H1 (cell line): Measurements from ENCODE around the gene CACNA2D4. TPM values are rescaled to one million over a fixed set of nuclear protein-coding genes. Genes with fewer than 3 reads are reported as not detected.

Experiments
- CTCF ChIA-PET: fragments of 300-600 bp; sonication (Branson Sonifier 250); formaldehyde crosslinking; loops from one replicate; lab custom pipeline; 2021; ENCODE audit not compliant: partially characterized antibody; lab: Charles Lee
- POLR2A ChIA-PET: fragments of 300-600 bp; sonication (Branson Sonifier 250); formaldehyde crosslinking; loops from one replicate; lab custom pipeline; 2021; ENCODE audit warnings: inconsistent platforms; ENCODE audit not compliant: partially characterized antibody; lab: Charles Lee
- DNase-seq, 2 experiments: peaks; one replicate each; pipeline versions ENCODE4 v3.0.0 to v3.0.0-alpha.2; 2010 to 2022; ENCODE audit warnings: low spot score in 2 of 2, low read depth in 1 of 2, mixed read lengths in 1 of 2
- FAIRE-seq: peaks from 2 replicates; lab custom pipeline; 2011; peaks lifted over from hg19 to GRCh38; lab: Jason Lieb, UNC
- H2AFZ ChIP-seq: 2 replicates; pipeline ENCODE4 v1.8.1; 2012; ENCODE audit warnings: low read length, inconsistent platforms
- H2AK5ac ChIP-seq: 2 replicates; pipeline ENCODE4 v1.6.1; 2013; ENCODE audit warnings: low read depth, low read length
- H2BK120ac ChIP-seq: replicated peaks from 2 replicates; pipeline ENCODE3; 2013; ENCODE audit warnings: low read depth, low read length, inconsistent platforms
- H2BK12ac ChIP-seq: 2 replicates; pipeline ENCODE4 v1.6.1; 2013; ENCODE audit warnings: low read depth, low read length
- H2BK15ac ChIP-seq: 2 replicates; pipeline ENCODE4 v1.6.1; 2013; ENCODE audit warnings: low read length
- H2BK20ac ChIP-seq: 2 replicates; pipeline ENCODE4 v1.6.1; 2013; ENCODE audit warnings: low read length
- H2BK5ac ChIP-seq: 2 replicates; pipeline ENCODE4 v1.6.1; 2013; ENCODE audit warnings: low read depth, low read length
- H3K14ac ChIP-seq: 2 replicates; pipeline ENCODE4 v1.6.1; 2013; ENCODE audit warnings: inconsistent platforms; ENCODE audit not compliant: insufficient read length
- H3K18ac ChIP-seq: 2 replicates; pipeline ENCODE4 v1.6.1; 2013; ENCODE audit warnings: low read length; ENCODE audit errors: extremely low read depth
- H3K23ac ChIP-seq: 2 replicates; pipeline ENCODE4 v1.6.1; 2013; ENCODE audit warnings: inconsistent platforms; ENCODE audit not compliant: insufficient read length
- H3K23me2 ChIP-seq: 2 replicates; pipeline ENCODE4 v1.6.1; 2013; ENCODE audit warnings: low read depth, low read length
- H3K27ac ChIP-seq: 2 replicates; pipeline ENCODE4 v1.6.1; 2011; ENCODE audit warnings: low read depth, low read length, inconsistent platforms
- H3K27me3 ChIP-seq, 4 experiments: replicated peaks in 1 of 4; 1 replicate in 1 of 4; 2 replicates in 3 of 4; pipeline versions ENCODE4 v1.6.1 to v1.8.1; 2011 to 2013; ENCODE audit warnings: low read length in 3 of 4, mild to moderate bottlenecking in 3 of 4, inconsistent platforms in 2 of 4, mixed read lengths in 2 of 4, moderate library complexity in 1 of 4; ENCODE audit not compliant: control insufficient read depth in 3 of 4, insufficient read depth in 3 of 4; ENCODE audit errors: extremely low read depth in 1 of 4
- H3K36me3 ChIP-seq, 4 experiments: 2 replicates each; pipeline versions ENCODE4 v1.6.1 to v1.8.1; 2011 to 2013; ENCODE audit warnings: mild to moderate bottlenecking in 4 of 4, low read length in 3 of 4, moderate library complexity in 2 of 4, control low read depth in 1 of 4, inconsistent platforms in 1 of 4; ENCODE audit not compliant: insufficient read depth in 4 of 4, control insufficient read depth in 2 of 4
- H3K4ac ChIP-seq: replicated peaks from 2 replicates; pipeline ENCODE3; 2013; ENCODE audit warnings: low read length, low read depth, mixed read lengths, inconsistent platforms; ENCODE audit not compliant: insufficient read length
- H3K4me1 ChIP-seq, 4 experiments: replicated peaks in 1 of 4; 1 replicate in 1 of 4; 2 replicates in 3 of 4; pipeline versions ENCODE4 v1.6.1 to v1.8.1; 2011 to 2013; ENCODE audit warnings: low read length in 3 of 4, inconsistent platforms in 2 of 4, mixed read lengths in 1 of 4; ENCODE audit not compliant: insufficient read depth in 4 of 4, control insufficient read depth in 3 of 4
- H3K4me2 ChIP-seq, 2 experiments: 2 replicates each; pipeline versions ENCODE4 v1.6.1 to v1.8.1; 2011 to 2013; ENCODE audit warnings: low read depth in 2 of 2, low read length in 2 of 2, control low read depth in 1 of 2, inconsistent platforms in 1 of 2, mild to moderate bottlenecking in 1 of 2; ENCODE audit not compliant: insufficient read depth in 1 of 2
- H3K4me3 ChIP-seq, 4 experiments: fragments of 200-600, 300-600 bp in 1 of 4; sonication (generic), shearing (Covaris generic), sonication (Bioruptor Twin) in 1 of 4; 2 replicates each; pipeline versions ENCODE4 v1.5.1 to v1.8.1; 2011 to 2016; ENCODE audit warnings: low read length in 4 of 4, low read depth in 3 of 4, control low read depth in 2 of 4, inconsistent platforms in 2 of 4, mild to moderate bottlenecking in 2 of 4, mixed read lengths in 1 of 4, moderate library complexity in 1 of 4; ENCODE audit not compliant: insufficient read depth in 2 of 4; ENCODE audit errors: extremely low read depth in 1 of 4
- H3K56ac ChIP-seq: replicated peaks from 2 replicates; pipeline ENCODE3; 2013; ENCODE audit warnings: low read depth, mild to moderate bottlenecking, mixed read lengths, low read length, inconsistent platforms; ENCODE audit not compliant: insufficient read length
- H3K79me1 ChIP-seq: 2 replicates; pipeline ENCODE4 v1.6.1; 2013; ENCODE audit warnings: low read depth, low read length, control low read depth
- H3K79me2 ChIP-seq, 2 experiments: 2 replicates each; pipeline versions ENCODE4 v1.6.1 to v1.8.1; 2012 to 2013; ENCODE audit warnings: low read length in 2 of 2, mild to moderate bottlenecking in 2 of 2, inconsistent platforms in 1 of 2; ENCODE audit not compliant: insufficient read depth in 2 of 2, control insufficient read depth in 1 of 2
- H3K9ac ChIP-seq, 4 experiments: replicated peaks in 1 of 4; 1 replicate in 1 of 4; 2 replicates in 3 of 4; pipeline versions ENCODE4 v1.6.1 to v1.8.1; 2011 to 2013; ENCODE audit warnings: low read depth in 3 of 4, low read length in 3 of 4, control low read depth in 2 of 4, mild to moderate bottlenecking in 2 of 4, moderate library complexity in 2 of 4, inconsistent platforms in 1 of 4; ENCODE audit errors: extremely low read depth in 1 of 4
- H3K9me3 ChIP-seq, 2 experiments: 2 replicates each; pipeline versions ENCODE4 v1.6.1 to v1.8.1; 2012 to 2013; ENCODE audit warnings: mild to moderate bottlenecking in 2 of 2, moderate library complexity in 2 of 2, control low read depth in 1 of 2, inconsistent platforms in 1 of 2, low read depth in 1 of 2, low read length in 1 of 2, mixed read lengths in 1 of 2; ENCODE audit not compliant: insufficient read depth in 2 of 2
- H4K20me1 ChIP-seq, 2 experiments: replicated peaks in 1 of 2; 2 replicates each; pipeline versions ENCODE3 to v1.8.1; 2011 to 2013; ENCODE audit warnings: inconsistent platforms in 2 of 2, low read length in 2 of 2, mild to moderate bottlenecking in 1 of 2; ENCODE audit not compliant: insufficient read depth in 2 of 2, control insufficient read depth in 1 of 2
- H4K5ac ChIP-seq: 2 replicates; pipeline ENCODE4 v1.6.1; 2013; ENCODE audit warnings: low read length, low read depth, mixed read lengths, inconsistent platforms; ENCODE audit not compliant: insufficient read length
- H4K8ac ChIP-seq: 2 replicates; pipeline ENCODE4 v1.8.0; 2013; ENCODE audit warnings: mild to moderate bottlenecking, moderate library complexity, low read length, inconsistent platforms; ENCODE audit not compliant: insufficient read depth; ENCODE audit errors: extremely low read depth
- H4K91ac ChIP-seq: replicated peaks from 2 replicates; pipeline ENCODE3; 2013; ENCODE audit warnings: low read length, mixed read lengths, inconsistent platforms; ENCODE audit not compliant: insufficient read length
- BCL11A ChIP-seq, 2 experiments: IDR thresholded peaks; one replicate each; pipeline ENCODE4 v1.6.1; 2011; ENCODE audit warnings: low read depth in 2 of 2, low read length in 2 of 2, mild to moderate bottlenecking in 2 of 2
- CHD1 ChIP-seq: IDR thresholded peaks from 2 replicates; pipeline ENCODE4 v1.6.1; 2012; ENCODE audit warnings: low read depth, low read length, improper control_type of control experiment
- CTBP2 ChIP-seq: IDR thresholded peaks from 2 replicates; pipeline ENCODE4 v1.7.0; 2011; ENCODE audit warnings: borderline replicate concordance, mild to moderate bottlenecking, moderate library complexity, mixed read lengths, low read length; ENCODE audit not compliant: insufficient read depth, insufficient read length
- KDM1A ChIP-seq: fragments of 200-600, 300-600 bp; sonication (generic); IDR thresholded peaks from 2 replicates; pipeline ENCODE4 v1.7.1; 2016; ENCODE audit warnings: mild to moderate bottlenecking, low read length, borderline replicate concordance
- PHF8 ChIP-seq: fragments of 200-600 bp; sonication (generic); conservative IDR thresholded peaks from 2 replicates; pipeline ENCODE4 v1.7.1; 2012; ENCODE audit warnings: low read depth, mild to moderate bottlenecking, inconsistent platforms, low read length, moderate library complexity
- POU5F1 ChIP-seq: IDR thresholded peaks from 2 replicates; pipeline ENCODE4 v1.6.1; 2011; ENCODE audit warnings: low read depth, mild to moderate bottlenecking, low read length, moderate library complexity
- RBBP5 ChIP-seq: IDR thresholded peaks from 2 replicates; pipeline ENCODE4 v1.7.1; 2012; ENCODE audit warnings: low read depth, mild to moderate bottlenecking, inconsistent platforms, low read length, moderate library complexity, borderline replicate concordance
- SP1 ChIP-seq: IDR thresholded peaks from 2 replicates; pipeline ENCODE4 v1.6.1; 2011; ENCODE audit warnings: low read depth, low read length
- WGBS, 2 experiments: shearing (Covaris generic) in 1 of 2; methylation state at CpG; one replicate each; pipeline versions ENCODE4 v1.1.6 to v1.1.7; 2013 to 2015; ENCODE audit warnings: low lambda C conversion rate in 2 of 2, mixed read lengths in 2 of 2, inconsistent platforms in 1 of 2, low coverage in 1 of 2, missing lambda C conversion rate in 1 of 2; ENCODE audit not compliant: insufficient replicate concordance in 2 of 2, insufficient coverage in 1 of 2, insufficient read length in 1 of 2; ENCODE audit errors: extremely low coverage in 1 of 2, missing lambda C conversion rate in 1 of 2; 5-methylcytosine and 5-hydroxymethylcytosine counted together
- polyA plus RNA-seq, 7 experiments: library from polyadenylated mRNA; depleted of rRNA in 3 of 7; stranded (reverse) in 5 of 7; unstranded in 2 of 7; fragments of >200 nt in 5 of 7; fragments of 200-250 nt in 2 of 7; gene quantifications; 1 replicate in 5 of 7; 2 replicates in 1 of 7; 4 replicates in 1 of 7; pipeline versions ENCODE4 v1.2.1 to v1.2.3, GENCODE V29; 2011 to 2013; ENCODE audit warnings: missing spikeins in 2 of 7, mixed read lengths in 2 of 7
- total RNA-seq: library from RNA; stranded (reverse); fragmentation: NEBNext Ultra II Directional; extraction: Animal tissue kit (Norgen Biotek cat#: 25700); gene quantifications from 2 replicates; pipeline ENCODE4 v1.2.1, GENCODE V29; 2021
- TF ChIP-seq, protein P1 (sequence below), 3 experiments: IDR thresholded peaks; 1 replicate in 2 of 3; 2 replicates in 1 of 3; pipeline versions ENCODE4 v1.5.1 to v1.6.1; 2011; ENCODE audit warnings: low read length in 3 of 3, mild to moderate bottlenecking in 3 of 3, inconsistent platforms in 2 of 3, low read depth in 1 of 3, moderate library complexity in 1 of 3; ENCODE audit not compliant: insufficient read depth in 1 of 3; ENCODE audit errors: control extremely low read depth in 1 of 3

The CACNA2D4 gene
- total and polyA plus RNA-seq, 2 of the 8 experiments (the other 6 are each of a cell fraction or from before 2014, with no cell fraction given): 0.44 to 0.88 TPM

DNA sequence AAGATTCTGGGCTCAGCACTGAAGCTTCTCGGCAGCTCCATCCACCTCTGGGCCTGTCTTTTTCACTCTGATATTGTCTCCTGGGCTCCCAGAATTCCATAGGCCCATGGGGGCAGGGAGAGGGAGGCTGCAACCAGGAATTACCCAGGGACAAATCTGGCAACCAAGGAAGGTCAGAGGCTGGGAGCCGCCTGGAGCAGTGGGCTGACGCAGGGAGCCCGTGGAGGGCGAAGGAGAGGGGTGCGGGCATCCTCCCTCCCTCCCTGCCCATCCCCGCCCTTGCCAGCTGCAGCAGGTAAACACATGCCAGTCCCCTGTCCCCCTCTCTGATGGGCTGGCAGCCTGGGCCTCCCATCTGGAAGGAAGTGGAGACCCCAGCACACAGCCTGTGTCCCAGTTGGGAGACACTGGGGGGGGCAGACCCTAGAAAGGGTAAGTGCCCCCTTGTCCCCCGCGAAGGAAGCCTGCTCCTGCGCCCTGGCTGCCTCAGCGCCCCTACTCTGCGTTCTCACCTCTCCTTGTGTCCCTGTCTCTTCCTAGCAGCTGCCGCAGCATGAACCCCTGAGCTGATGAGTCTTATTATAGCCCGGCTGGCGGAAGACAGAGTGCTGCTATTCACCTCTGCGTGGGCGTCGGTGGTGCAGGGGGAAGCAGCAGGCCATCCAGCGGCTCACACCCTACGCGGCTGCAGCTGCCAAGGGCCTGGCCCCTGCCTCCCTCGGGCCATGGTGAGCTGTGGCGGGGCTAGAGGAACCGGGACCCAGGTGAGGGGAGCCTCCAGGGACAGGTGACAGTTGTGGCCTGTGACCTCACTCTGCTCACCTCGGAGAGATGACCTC is 91.4 kb downstream of the CACNA2D4 start:
- Histone ChIP-seq H3K27me3 (peaks cover 0 to 9% (median 6%) of the 10 kb centered on the region in 4 experiments; a peak in 4 of 7 replicates), H3K4me1 (peaks cover 0 to 10% (median 8%) of the 10 kb centered on the region in 4 experiments; a peak in 5 of 7 replicates), H2BK12ac (no peak overlapping the region), H4K5ac (no peak overlapping the region), H3K36me3 (no peaks in the 10 kb centered on the region), H4K20me1 (peaks cover 0 to 4% of the 10 kb centered on the region in 2 experiments), H2BK120ac (no peak overlapping the region), H3K23me2 (peaks cover 3% of the 10 kb centered on the region; the same call in 1 of the 2 replicates), H3K56ac (no peak overlapping the region), H3K4ac (no peak overlapping the region), H3K9ac (no peak overlapping the region), H4K8ac (no peak overlapping the region), H3K79me1 (no peaks in the 10 kb centered on the region; the same call in 1 of the 2 replicates), H3K23ac (no peak overlapping the region), H4K91ac (no peak overlapping the region), H3K4me2 (no peak overlapping the region), H3K27ac (no peak overlapping the region), H3K14ac (no peak overlapping the region), H2BK5ac (no peak overlapping the region), H2AFZ (no peak overlapping the region), H3K18ac (no peak overlapping the region), H3K9me3 (no peaks in the 10 kb centered on the region), H2AK5ac (no peak overlapping the region), H3K79me2 (no peaks in the 10 kb centered on the region), H3K4me3 (no peak overlapping the region), H2BK15ac (no peak overlapping the region), H2BK20ac (no peak overlapping the region)
- no peak for DNase-seq
- FAIRE-seq: no peak
- POLR2A ChIA-PET: no interaction called here
- CTCF ChIA-PET: no interaction called here
- WGBS, 2 experiments: 85% methylated on average over 21 of the region's 25 CpGs; no CpG with 5 or more reads in 1 of the 2 experiments
- TF ChIP-seq, protein P1, sequence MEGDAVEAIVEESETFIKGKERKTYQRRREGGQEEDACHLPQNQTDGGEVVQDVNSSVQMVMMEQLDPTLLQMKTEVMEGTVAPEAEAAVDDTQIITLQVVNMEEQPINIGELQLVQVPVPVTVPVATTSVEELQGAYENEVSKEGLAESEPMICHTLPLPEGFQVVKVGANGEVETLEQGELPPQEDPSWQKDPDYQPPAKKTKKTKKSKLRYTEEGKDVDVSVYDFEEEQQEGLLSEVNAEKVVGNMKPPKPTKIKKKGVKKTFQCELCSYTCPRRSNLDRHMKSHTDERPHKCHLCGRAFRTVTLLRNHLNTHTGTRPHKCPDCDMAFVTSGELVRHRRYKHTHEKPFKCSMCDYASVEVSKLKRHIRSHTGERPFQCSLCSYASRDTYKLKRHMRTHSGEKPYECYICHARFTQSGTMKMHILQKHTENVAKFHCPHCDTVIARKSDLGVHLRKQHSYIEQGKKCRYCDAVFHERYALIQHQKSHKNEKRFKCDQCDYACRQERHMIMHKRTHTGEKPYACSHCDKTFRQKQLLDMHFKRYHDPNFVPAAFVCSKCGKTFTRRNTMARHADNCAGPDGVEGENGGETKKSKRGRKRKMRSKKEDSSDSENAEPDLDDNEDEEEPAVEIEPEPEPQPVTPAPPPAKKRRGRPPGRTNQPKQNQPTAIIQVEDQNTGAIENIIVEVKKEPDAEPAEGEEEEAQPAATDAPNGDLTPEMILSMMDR (IDR thresholded peaks at IDR 0.05; ENCODE audit: control extremely low read depth in 1 of 3, insufficient read depth in 1 of 3, low read depth in 1 of 3, low read length in 3 of 3): no peak
- TF ChIP-seq KDM1A (no peak), PHF8 (no peak), CTBP2 (no peak), RBBP5 (no peak), POU5F1 (no peak), BCL11A (IDR thresholded peaks at IDR 0.05; ENCODE audit: low read depth in 2 of 2, low read length in 2 of 2) (no peak), CHD1 (no peak), SP1 (no peak)
